Activated T-helper 1 cell treated with anti-CD3 and anti-CD28 coated beads, Interleukin-12 subunit alpha, Interleukin-12 subunit beta, Interleukin-2, Interleukin-4 antibody, amounts not matched to agents 30 ng/mL and 10 ng/mL and 1 ng/mL, durations not matched to agents 14 hours and 24 hours and 36 hours (primary cell): ENCODE results near the gene HOXB4. TPM values are rescaled to one million over a fixed set of nuclear protein-coding genes. Genes with fewer than 3 reads are reported as not detected.
A peak's percentile ranks its signal among the peaks of the same experiment; 100 is the strongest.

Experiments used
- DNase-seq: peaks from one replicate; pipeline ENCODE4 v3.0.0; 2021; ENCODE audit warnings: low spot score
- H3K27ac Mint-ChIP-seq: one replicate; pipeline ENCODE4 v1.8.0; 2021; ENCODE audit warnings: mild to moderate bottlenecking, mixed read lengths
- H3K27me3 Mint-ChIP-seq: one replicate; pipeline ENCODE4 v1.8.0; 2022; ENCODE audit warnings: mild to moderate bottlenecking, moderate library complexity, mixed read lengths; ENCODE audit not compliant: insufficient read depth
- H3K36me3 Mint-ChIP-seq: one replicate; pipeline ENCODE4 v1.8.0; 2021; ENCODE audit warnings: low read depth, mixed read lengths
- H3K4me1 Mint-ChIP-seq: one replicate; pipeline ENCODE4 v1.8.0; 2021; ENCODE audit warnings: low read depth, mixed read lengths
- H3K4me3 Mint-ChIP-seq: one replicate; pipeline ENCODE4 v1.8.0; 2021; ENCODE audit warnings: mild to moderate bottlenecking, moderate library complexity, mixed read lengths
- H3K9me3 Mint-ChIP-seq: one replicate; pipeline ENCODE4 v1.8.0; 2021; ENCODE audit warnings: mixed read lengths
- intact Hi-C: fragments of 100-400 bp; cut with micrococcal nuclease; formaldehyde crosslinking; loops from one replicate; pipeline ENCODE4 v1.15.1; 2024
- total RNA-seq: library from RNA; stranded (reverse); gene quantifications from 2 replicates; pipeline ENCODE4 v1.2.3, GENCODE V29; 2022

HOXB4 gene
- total RNA-seq, 1 donor from 2014 or later, result 3.8 TPM

GRCh38 chr17:48595278-48595999 lies 17.3 kb upstream of the HOXB4 start:
- intact Hi-C loops, result loop anchor here (10.0 kb wide), 1 partner anchor 461 kb away; no protein-coding TSS in a partner anchor
- DNase-seq, result no peak
- Mint-ChIP-seq H3K36me3 (peaks cover 3% of the 10 kb centered on the region), H3K27ac (no peak overlapping the region), H3K9me3 (no peaks in the 10 kb centered on the region), H3K27me3 (peaks cover 77% of the 10 kb centered on the region), H3K4me1 (peaks cover 51% of the 10 kb centered on the region), H3K4me3 (peak overlapping the region; percentile 72)

DNA sequence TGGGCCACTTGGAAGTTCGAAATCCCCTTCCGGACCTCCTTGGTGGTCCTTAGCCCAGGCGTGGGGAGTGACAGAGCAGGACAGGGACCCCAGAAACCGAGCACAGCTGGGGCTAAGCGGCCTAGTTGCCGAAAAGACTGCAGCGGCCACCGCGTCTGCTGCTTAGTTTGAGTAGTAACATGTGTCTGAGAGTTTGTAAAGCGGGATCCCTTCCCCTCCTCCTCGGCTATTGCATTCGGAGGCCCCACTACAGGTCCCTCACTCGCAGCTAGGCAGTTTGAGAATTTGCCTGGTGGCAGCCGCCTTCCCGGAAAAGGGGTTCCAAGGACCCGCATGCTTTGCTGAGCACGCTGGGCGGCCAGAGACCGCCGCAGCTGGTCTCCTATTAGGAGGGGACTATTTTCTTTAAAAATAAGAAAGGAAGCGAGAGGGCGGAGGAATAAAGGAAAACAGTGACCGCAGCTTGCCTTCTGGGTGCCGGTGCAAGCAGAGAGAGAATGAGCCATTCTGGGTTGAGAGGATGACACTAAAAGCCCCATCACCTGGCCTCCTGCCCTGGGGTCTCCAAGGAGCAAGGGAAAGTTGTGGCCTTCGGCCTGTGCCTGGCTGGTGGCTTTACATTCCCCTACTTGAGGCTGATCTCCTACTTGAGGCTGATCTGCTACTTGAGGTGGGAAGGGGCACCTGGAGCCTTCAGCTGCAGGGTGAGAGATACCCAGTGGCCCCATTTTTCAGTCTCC lies 16.6 kb upstream of the HOXB4 start:
- H3K36me3 Mint-ChIP-seq, result peaks cover 5% of the 10 kb centered on the region
- H3K4me1 Mint-ChIP-seq, result peaks cover 54% of the 10 kb centered on the region
- H3K27ac Mint-ChIP-seq, result no peak overlapping the region
- H3K9me3 Mint-ChIP-seq, result no peaks in the 10 kb centered on the region
- DNase-seq, result no peak
- no peak overlapping the region for H3K4me3 Mint-ChIP-seq
- intact Hi-C loops, result loop anchor here (1.0 to 10.0 kb wide), 2 partner anchors 258 to 460 kb away; no protein-coding TSS in a partner anchor
- H3K27me3 Mint-ChIP-seq, result peaks cover 77% of the 10 kb centered on the region

DNA sequence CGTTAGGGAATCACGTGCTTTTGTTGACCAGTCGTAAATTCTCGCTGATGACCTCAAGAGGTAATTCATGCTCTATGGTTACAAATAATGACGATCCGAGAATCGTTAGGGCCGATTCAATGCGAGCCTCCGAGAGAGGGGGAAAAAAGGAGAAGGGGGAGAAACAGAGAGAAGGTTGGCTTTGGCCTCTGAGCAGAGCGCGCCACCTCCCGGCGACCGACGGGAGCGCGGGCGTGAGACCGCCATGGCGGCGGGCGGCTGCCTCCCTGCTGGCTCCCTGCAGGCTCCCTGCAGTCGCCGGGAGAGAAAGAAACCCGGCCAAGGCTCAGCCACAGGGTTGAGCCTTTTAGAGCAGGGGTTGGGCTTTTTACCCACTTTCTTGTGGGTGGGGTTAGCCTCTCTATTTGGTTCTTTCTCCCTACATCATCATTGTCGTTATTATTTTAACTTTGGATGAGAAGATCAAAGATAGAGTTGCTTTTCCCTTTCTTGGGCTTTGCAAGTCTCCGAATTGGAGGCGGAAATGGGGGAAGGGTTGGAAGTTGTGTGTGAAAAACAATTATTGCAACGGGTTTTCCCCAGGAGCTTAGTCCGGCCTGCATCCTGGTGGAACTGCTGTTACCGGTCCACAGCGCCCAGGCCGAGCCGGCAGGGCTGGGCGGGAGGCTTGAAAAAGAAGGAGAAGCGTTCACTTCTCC lies 15.8 kb upstream of the HOXB4 start:
- no peaks in the 10 kb centered on the region for H3K9me3 Mint-ChIP-seq
- peaks cover 7% of the 10 kb centered on the region for H3K36me3 Mint-ChIP-seq
- no peak overlapping the region for H3K27ac Mint-ChIP-seq
- H3K27me3 Mint-ChIP-seq, result peaks cover 75% of the 10 kb centered on the region
- peak; percentile 79 for DNase-seq
- intact Hi-C loops, result loop anchor here (1.0 to 10.0 kb wide), 5 partner anchors 258 to 569 kb away; no protein-coding TSS in a partner anchor
- peak overlapping the region; percentile 82 for H3K4me3 Mint-ChIP-seq
- H3K4me1 Mint-ChIP-seq, result peaks cover 59% of the 10 kb centered on the region

- H3K36me3 Mint-ChIP-seq, result peaks cover 7% of the 10 kb centered on the region
- no peak for DNase-seq
- H3K9me3 Mint-ChIP-seq, result no peaks in the 10 kb centered on the region
- peak within 1 kb of the TSS; percentile 82 for H3K4me3 Mint-ChIP-seq
- H3K27me3 Mint-ChIP-seq, result peaks cover 76% of the 10 kb centered on the region
- H3K4me1 Mint-ChIP-seq, result peaks cover 58% of the 10 kb centered on the region
- H3K27ac Mint-ChIP-seq, result peak within 1 kb of the TSS; percentile 34
- intact Hi-C loops, result loop anchor here (1.0 to 10.0 kb wide), 4 partner anchors 286 to 568 kb away; no protein-coding TSS in a partner anchor
These were observed 15.1 kb upstream of the HOXB4 start, which contains the start of gene HOXB5 for GRCh38 chr17:48593126-48593829. HOXB5 (minus strand) TSS chr17:48593779; CDS start chr17:48593682, 97 bp downstream.

- H3K4me3 Mint-ChIP-seq, result peak overlapping the region; percentile 82
- H3K27me3 Mint-ChIP-seq, result peaks cover 70% of the 10 kb centered on the region
- no peak overlapping the region for H3K27ac Mint-ChIP-seq
- H3K4me1 Mint-ChIP-seq, result peaks cover 58% of the 10 kb centered on the region
- H3K9me3 Mint-ChIP-seq, result no peaks in the 10 kb centered on the region
- DNase-seq, result no peak
- intact Hi-C loops, result loop anchor here (2.0 to 10.0 kb wide), 3 partner anchors 286 to 458 kb away; no protein-coding TSS in a partner anchor
- peaks cover 7% of the 10 kb centered on the region for H3K36me3 Mint-ChIP-seq
These were observed 14.4 kb upstream of the HOXB4 start for GRCh38 chr17:48592577-48592976.

DNA sequence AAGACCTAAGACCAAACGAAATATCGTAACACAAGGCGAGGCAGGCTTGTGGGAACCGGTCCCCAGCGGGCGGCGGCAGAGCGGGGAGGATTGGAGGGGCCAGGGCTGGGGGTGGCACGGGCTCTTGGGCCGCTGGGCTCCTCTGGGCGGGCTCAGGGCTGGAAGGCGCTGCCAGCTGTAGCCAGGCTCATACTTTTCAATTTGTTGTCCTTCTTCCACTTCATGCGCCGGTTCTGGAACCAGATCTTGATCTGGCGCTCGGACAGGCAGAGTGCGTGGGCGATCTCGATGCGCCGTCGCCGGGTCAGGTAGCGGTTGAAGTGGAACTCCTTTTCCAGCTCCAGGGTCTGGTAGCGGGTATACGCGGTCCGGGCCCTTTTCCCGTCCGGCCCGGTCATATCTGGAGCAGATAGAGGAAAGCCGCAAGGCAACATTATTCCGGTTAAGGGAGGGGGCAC lies 13.9 kb upstream of the HOXB4 start:
- intact Hi-C loops, result loop anchor here (2.0 to 10.0 kb wide), 3 partner anchors 285 to 457 kb away; no protein-coding TSS in a partner anchor
- Mint-ChIP-seq H3K9me3 (no peaks in the 10 kb centered on the region), H3K27me3 (peaks cover 70% of the 10 kb centered on the region), H3K4me1 (peaks cover 58% of the 10 kb centered on the region), H3K27ac (no peak overlapping the region), H3K4me3 (no peak overlapping the region), H3K36me3 (peaks cover 7% of the 10 kb centered on the region)
- no peak for DNase-seq

GRCh38 chr17:48591255-48592056 lies 13.3 kb upstream of the HOXB4 start:
- Mint-ChIP-seq H3K36me3 (peaks cover 7% of the 10 kb centered on the region), H3K4me3 (no peak overlapping the region), H3K27ac (no peak overlapping the region), H3K4me1 (peaks cover 58% of the 10 kb centered on the region), H3K9me3 (no peaks in the 10 kb centered on the region), H3K27me3 (peaks cover 70% of the 10 kb centered on the region)
- intact Hi-C loops, result loop anchor here (2.0 to 10.0 kb wide), 3 partner anchors 285 to 457 kb away; no protein-coding TSS in a partner anchor
- no peak for DNase-seq

DNA sequence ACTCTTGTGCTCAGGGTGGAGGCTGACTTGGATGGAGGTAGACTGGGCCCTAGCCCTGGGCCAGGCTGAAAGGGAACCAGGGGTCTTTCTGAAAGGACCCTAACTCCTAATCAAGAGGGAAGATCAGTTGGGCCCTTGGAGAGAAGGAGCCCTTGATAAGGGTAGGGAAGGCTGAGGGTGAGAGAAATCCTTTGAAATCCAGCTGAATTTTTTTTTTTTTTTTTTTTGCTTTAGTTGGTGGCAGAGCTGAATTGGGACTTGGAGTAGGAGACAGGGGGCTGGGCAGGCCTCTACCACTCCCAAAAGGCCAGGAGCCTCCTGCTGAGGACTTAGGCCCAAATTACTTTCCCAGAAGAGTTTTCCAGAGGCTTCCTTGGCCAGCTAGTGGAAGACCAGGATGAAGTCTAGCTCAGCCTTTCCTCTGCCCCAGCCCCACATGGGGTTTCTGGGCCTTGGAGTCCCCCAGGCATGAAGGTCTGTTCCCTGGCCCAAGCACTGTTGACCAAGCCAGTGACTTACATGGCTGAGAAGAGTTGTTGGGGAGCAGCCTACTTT lies 12.5 kb upstream of the HOXB4 start:
- Mint-ChIP-seq H3K9me3 (no peaks in the 10 kb centered on the region), H3K36me3 (peaks cover 5% of the 10 kb centered on the region), H3K27me3 (peaks cover 68% of the 10 kb centered on the region), H3K4me1 (peaks cover 62% of the 10 kb centered on the region), H3K4me3 (no peak overlapping the region), H3K27ac (peak overlapping the region; percentile 40)
- intact Hi-C loops, result loop anchor here (10.0 kb wide), 1 partner anchor 456 kb away; no protein-coding TSS in a partner anchor
- no peak for DNase-seq

DNA sequence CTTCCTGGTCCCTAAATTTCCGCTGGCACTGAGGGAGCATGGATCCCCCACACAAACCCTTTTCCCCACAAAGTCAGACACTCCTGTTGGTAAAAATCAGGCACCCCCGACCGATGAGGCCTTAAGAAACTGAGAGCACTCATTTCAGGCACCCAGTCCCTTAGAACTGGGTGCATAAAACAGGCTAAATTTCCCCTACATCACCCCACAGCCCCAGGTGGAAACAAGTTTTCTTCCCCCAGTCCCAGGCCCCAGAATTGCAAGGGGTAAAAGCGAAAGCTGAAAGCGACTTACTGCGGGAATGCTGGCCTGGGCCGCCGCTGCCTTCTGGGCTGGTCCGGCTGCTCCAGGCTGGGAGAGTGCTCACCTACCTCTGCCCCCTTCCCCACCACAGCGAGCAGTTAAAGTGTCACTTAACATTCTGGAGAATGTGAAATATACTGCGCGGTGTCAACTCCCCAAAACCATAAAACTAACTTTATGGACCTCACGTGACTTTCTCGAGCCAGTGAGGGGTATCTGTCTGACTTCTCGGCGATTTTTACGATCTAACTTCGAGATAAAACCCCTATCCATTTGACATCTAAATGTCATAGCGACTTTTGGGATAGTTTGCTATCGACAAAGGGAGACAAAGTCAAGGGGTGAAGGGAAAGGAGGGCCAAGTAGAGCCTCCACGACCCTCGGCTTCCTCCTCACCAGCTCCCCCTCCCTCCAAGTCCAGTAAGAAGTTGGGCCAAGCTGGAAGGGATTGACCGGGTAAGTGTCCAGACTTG lies 11.9 kb upstream of the HOXB4 start, which contains the start of gene HOXB3:
HOXB3 (minus strand) TSS at position 411 of the 776 bp plus-strand sequence. CDS start 37,767 bp downstream, outside the sequence.
- Mint-ChIP-seq H3K27me3 (peaks cover 65% of the 10 kb centered on the region), H3K27ac (peak within 1 kb of the TSS; percentile 40), H3K36me3 (peaks cover 5% of the 10 kb centered on the region), H3K4me1 (peaks cover 64% of the 10 kb centered on the region), H3K4me3 (no peak within 1 kb of the TSS), H3K9me3 (no peaks in the 10 kb centered on the region)
- intact Hi-C loops, result loop anchor here (10.0 kb wide), 1 partner anchor 455 kb away; no protein-coding TSS in a partner anchor
- DNase-seq, result no peak

DNA sequence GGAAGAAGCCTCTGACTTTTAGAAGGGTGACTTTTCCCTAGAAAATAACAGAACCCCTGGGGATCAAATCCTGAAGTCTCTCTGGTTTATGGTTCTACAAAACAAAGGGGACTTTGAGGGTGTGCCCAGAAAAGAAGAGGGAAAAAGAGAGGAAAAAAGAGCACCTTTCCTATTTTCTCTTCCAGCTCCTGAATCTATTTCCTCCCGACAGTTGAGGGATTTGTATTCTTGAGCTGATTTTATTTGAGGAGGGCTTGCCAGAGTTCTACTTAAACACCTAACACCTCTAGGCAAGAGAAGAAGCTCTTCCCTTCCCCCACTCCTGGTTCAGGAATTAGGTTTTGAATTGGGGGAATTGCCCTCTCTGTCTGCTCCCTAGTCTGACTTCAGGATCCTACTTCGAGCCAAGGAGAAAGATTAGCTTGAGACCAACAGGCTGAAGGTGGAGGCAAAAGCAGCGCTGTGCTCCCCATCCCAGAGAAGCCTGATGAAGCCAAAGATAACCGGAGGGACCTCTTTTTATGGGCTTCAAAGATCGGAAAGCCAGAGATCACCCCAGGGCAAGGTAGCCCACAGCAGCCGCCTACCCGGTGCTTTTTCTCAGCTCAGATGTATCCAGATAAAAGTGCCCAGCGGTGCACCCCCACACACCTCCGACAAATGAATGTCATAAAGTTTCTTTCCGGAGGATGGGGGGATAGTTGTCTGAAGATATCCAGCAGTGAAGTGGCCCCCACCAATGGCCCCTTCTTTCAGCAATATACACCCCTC lies 11.1 kb upstream of the HOXB4 start:
- Mint-ChIP-seq H3K27me3 (peaks cover 63% of the 10 kb centered on the region), H3K9me3 (no peaks in the 10 kb centered on the region), H3K4me1 (peaks cover 71% of the 10 kb centered on the region), H3K27ac (no peak overlapping the region), H3K4me3 (no peak overlapping the region), H3K36me3 (peaks cover 5% of the 10 kb centered on the region)
- DNase-seq, result no peak
- intact Hi-C loops, result no loop called here
